SIG-M5 (cell line): ENCODE measurements around the gene ACOT9.
"Not testable (repeated sequence)": the region's sequence is repeated elsewhere in the genome, so short reads cannot be mapped to it uniquely, and the experiment has no call there.

Experiments used
- DNase-seq: peaks from one replicate; lab custom pipeline; 2025; lab: John Stamatoyannopoulos, UW

ACOT9 gene, protein sequence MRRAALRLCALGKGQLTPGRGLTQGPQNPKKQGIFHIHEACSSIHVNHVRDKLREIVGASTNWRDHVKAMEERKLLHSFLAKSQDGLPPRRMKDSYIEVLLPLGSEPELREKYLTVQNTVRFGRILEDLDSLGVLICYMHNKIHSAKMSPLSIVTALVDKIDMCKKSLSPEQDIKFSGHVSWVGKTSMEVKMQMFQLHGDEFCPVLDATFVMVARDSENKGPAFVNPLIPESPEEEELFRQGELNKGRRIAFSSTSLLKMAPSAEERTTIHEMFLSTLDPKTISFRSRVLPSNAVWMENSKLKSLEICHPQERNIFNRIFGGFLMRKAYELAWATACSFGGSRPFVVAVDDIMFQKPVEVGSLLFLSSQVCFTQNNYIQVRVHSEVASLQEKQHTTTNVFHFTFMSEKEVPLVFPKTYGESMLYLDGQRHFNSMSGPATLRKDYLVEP

GRCh38 chrX:23742697-23743622 is at the start of gene ACOT9:
Gene ACOT9, minus strand, starts transcription at chrX:23743276. Its CDS starts 132 bp downstream, at chrX:23743144.
- no peak for DNase-seq

DNA sequence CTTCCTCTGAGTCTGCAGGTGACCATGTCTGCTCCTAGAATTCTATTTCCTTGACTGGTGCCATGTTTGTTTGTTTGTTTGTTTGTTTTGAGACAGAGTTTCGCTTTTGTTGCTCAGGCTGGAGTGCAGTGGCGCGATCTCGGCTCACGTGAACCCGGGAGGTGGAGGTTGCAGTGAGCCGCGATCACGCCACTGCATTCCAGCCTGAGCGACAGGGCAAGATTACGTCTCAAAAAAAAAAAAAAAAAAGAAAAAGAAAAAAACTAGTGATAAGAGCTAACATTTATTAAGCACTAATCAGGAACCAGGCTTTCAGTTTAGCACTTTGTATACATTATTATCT is 47.0 kb upstream of the ACOT9 start:
- DNase-seq, result no peak

DNA sequence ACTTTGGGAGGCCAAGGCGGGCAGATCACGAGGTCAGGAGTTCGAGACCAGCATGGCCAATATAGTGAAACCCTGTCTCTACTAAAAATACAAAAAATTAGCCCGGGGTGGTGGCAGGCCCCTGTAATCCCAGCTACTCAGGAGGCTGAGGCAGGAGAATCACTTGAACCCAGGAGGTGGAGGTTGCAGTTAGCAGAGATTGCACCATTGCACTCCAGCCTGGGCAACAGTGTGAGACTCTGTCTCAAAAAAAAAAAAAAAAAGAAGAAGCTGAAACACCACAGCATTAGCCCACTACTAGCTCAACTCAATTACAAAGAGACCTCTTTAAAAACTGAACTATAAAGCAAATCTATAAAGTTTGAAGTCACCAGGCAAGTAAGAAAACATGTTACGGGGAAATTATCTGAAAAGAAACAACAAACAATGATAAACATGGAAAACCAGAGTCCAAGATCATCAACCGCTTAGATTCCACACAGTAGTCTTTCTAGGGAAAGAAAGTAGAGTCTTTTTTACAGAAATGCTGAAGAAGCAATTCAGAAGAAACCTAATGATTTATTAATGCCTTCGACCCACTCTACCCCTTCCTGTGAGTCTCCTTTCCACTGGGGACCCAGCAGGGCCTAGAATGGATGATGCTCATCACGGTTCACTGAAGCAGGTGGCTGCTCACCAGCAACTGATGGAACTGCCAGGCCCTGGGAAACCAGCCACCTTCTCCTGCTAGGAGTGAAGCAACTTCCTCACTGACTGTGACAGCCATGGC is 46.5 kb upstream of the ACOT9 start:
- no peak for DNase-seq

GRCh38 chrX:23788946-23789345 is 45.9 kb upstream of the ACOT9 start:
- no peak for DNase-seq

DNA sequence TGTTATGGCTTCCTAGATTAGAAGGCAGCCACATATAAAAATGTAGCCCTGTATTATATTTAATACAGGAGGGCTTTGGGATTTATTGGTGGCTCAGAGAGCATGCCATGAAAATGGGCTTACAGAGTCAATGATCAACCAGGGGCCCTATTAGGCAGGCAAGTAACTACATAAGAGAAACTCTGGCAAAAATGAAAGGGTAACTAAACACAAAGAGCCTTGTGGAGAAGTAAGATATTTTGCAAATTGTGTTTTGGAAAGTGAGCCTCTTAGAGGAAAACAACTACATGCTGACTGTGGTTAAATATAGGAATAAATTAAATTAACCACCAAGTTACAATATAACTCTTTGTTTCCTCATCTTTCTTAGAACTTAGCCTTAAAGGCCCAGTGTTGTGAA is 45.4 kb upstream of the ACOT9 start:
- no peak for DNase-seq

DNA sequence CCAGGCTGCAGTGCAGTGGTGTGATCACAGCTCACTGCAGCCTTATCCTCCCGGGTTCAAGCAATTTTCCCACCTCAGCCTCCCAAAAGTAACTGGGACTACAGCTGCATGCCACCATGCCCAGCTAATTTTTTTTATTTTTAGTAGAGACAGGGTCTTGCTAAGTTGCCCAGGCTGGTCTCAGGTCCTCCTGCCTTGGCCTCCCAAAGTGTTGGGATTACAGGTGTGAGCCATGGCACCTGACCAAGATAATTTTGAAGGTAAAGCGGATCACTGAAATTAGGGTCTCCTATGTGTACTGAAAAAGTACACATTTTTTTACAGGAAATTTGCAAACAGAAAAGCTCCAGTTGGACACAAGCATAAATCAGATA is 44.7 kb upstream of the ACOT9 start:
- DNase-seq, result no peak

DNA sequence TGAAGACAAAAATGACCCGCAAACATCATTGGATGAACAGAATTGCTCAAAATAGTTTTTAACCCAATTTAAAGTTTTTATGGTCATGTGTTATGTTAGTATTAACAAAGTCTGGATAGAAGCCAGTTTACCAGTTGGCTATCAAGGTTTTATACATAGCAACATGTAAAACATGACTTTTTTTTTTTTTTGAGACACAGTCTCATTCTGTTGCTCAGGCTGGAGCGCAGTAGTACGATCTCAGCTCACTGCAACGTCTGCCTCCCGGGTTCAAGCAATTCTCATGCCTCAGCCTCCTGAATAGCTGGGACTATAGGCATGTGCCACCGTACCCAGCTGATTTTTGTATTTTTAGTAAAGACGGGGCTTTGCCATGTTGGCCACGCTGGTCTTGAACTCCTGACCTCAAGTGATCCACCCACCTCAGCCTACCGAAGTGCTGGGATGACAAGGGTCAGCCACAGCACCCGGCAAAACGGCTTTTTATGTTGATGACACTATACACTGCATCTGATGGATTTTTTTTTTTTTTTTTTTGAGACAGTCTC is 43.3 kb upstream of the ACOT9 start:
- no peak for DNase-seq

DNA sequence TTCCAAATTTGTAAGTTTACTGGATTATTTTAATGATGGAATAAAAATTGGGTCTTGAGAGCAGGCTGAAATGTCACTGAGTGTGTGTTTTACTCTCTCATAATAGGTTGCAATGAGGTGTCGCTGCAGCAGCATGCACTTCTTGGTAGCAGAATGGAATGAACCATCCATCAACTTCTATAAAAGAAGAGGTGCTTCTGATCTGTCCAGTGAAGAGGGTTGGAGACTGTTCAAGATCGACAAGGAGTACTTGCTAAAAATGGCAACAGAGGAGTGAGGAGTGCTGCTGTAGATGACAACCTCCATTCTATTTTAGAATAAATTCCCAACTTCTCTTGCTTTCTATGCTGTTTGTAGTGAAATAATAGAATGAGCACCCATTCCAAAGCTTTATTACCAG is 42.5 kb upstream of the ACOT9 start:
- DNase-seq, result no peak

DNA sequence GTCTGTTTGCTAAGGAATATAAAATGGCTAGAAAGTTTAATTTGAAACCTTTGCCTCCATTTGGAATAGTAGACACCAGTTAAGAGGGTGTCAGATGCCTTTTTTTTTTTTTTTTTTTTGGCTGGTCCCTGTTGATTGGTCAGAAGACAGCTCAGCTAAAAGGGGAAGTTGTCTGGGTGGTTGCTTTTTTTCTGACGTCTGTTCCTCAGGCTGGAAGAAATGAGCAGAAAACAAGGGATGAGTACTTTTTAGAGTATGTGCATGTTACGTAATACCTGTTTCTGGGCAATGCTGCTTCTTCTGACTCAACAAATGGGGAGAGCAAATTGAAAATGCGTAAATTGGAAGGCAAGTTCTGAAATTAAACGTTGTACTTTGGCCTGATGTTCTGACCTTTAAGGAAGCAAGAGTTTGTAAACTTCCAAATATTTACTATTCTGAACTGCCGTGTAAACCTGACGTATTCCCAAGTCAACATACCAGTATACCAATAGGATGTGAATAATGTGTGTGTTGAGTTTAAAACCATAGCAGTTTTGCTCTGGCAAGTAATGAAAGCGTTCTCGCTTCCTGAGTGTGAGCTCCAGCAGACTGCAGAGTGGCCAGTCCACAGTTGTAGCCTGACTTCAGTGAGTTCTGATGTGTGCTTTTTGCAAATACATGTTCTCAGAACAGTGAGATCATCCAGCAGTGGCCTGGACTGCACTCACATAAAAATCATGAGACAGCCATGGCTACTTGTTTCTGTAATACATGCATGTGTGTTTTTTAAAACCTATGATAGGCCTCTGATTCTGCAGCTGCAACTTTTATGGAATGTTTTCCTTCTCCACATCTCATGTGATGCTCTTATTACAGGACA is 41.6 kb upstream of the ACOT9 start:
- DNase-seq, result peak; percentile 55

GRCh38 chrX:23783589-23784469 is 40.8 kb upstream of the ACOT9 start:
- no peak for DNase-seq

GRCh38 chrX:23782863-23783588 is 40.0 kb upstream of the ACOT9 start, which contains the start of gene SAT1:
Gene SAT1, plus strand, starts transcription at chrX:23783173. Its CDS starts 179 bp downstream, at chrX:23783352.
- DNase-seq, result peak; percentile 62

DNA sequence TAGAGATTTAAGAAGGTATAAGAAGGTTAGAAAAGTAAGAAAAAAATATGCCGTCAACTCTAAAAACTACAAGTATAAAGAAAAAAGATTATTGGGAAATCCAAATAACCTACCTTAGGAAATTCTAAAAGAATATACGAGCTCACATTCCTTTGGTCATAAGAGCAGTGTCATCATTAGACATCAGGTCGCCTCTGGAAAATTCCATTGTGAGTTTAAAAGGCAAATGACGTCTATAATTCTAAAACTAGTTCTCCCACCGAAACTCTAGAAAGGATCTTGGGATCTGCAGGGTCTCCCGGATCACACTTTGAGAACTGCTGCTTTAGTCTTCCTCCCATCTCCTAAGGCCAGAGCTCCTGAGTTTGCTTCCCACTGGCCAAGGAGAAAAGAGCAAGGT is 39.4 kb upstream of the ACOT9 start:
- DNase-seq, result no peak

- no peak for DNase-seq
Measured at GRCh38 chrX:23779025-23779424, 35.9 kb upstream of the ACOT9 start.

DNA sequence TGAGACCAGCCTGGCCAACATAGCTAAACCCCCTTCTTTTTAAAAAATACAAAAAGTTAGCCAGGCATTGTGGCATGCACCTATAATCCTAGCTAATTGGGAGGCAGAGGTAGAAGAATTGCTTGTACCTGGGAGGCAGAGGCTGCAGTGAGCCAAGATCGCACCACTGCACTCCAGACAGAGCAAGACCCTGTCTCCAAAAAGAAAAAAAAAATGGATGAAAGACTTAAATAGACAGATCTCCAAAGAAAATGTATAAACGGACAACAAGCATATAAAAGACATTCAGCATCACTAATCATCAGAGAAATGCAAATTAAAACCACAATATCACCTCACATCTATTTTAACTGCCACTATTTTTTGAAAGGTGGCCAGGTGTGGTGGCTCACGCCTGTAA is 33.3 kb upstream of the ACOT9 start:
- no peak for DNase-seq

DNA sequence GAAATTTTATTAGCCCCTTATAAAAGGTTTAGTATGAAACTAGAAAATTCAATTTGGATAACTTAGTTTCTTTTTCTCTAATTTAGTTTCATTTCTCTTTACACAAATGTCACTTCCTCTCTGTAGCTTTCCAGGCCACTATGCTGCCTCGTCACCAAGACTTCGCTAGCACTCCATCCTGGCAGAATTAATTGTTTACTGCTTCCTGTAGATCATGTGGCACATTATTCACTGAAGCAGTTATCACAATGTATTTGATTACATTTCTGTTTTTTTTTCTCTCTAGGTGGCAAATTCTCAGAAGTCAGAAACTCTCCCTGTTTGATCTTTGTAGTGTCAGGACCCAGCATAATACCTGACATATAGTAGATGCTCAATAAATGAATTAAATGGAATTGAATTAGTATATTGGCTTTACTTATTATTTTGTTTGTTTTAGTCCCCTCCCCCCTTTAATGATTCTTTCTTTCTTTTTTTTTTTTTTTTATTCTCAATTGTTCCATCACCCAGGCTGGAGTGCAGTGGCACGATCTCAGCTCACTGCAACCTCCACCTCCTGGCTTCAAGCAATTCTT is 30.6 kb upstream of the ACOT9 start:
- peak; percentile 41 for DNase-seq

- DNase-seq, result not testable (repeated sequence)
Measured at GRCh38 chrX:23771086-23771485, 28.0 kb upstream of the ACOT9 start.

GRCh38 chrX:23770142-23770541 is 27.1 kb upstream of the ACOT9 start:
- no peak for DNase-seq

DNA sequence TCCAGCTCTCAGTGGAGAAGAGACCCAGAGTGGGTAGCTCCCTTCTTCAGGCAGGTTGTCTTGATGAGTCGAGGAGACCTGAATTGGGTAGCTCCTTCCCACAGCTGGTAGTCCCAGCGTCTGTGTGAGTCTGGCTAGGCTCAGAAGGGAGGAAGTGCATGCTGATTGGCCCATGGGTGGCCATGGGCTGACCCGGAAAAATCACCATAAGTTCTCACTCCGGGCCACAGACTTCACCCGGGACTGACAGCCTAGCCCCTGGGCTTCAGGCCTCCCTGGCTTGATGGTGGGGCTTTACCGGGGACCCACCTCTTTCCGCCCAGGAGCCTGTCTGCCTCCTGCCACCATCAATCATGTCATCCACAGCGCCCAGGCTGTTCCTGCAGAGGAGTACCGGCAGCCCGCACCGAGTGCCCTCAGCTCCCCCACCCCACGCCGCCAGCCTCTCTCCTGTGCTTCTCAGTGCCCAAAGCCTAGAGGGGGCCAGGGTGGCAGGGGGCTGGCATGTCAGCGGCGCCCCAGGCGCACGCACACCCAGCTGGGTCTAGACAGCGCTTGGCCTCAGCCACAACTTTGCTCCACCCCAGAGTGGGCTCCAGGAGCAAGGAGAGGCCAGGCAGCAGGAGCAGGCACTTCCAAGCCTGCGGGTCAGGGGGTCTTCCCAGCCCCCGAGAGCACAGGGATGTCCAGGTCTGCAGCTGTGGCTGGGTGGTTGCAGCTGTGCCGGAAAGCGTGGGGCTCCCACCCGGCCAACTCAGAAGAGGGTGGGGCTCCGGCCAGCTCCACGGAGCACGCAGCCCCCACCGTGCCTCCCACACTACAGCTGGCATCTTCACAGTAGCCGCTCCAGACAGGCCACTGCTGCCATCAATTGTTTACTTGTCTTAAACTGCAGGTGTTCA is 23.8 kb upstream of the ACOT9 start:
- no peak for DNase-seq
